Activated CD4-positive, alpha-beta T cell treated with anti-CD3 and anti-CD28 coated beads, Interleukin-2, amount 10 ng/mL, durations not matched to agents 24 days and 14 days (primary cell): Measurements from ENCODE around the gene MBTD1. TPM values are rescaled to one million over a fixed set of nuclear protein-coding genes. Genes with fewer than 3 reads are reported as not detected.
"Not testable (repeated sequence)": the region's sequence is repeated elsewhere in the genome, so short reads cannot be mapped to it uniquely, and the experiment has no call there.

ENCODE experiments used
- DNase-seq: peaks from one replicate; pipeline ENCODE4 v3.0.0; 2022
- H3K27ac Mint-ChIP-seq: one replicate; pipeline ENCODE4 v1.8.0; 2022; ENCODE audit warnings: mild to moderate bottlenecking, mixed read lengths
- H3K27me3 Mint-ChIP-seq: one replicate; pipeline ENCODE4 v1.8.0; 2022; ENCODE audit warnings: mixed read lengths
- H3K36me3 Mint-ChIP-seq: one replicate; pipeline ENCODE4 v1.8.0; 2022; ENCODE audit warnings: low read depth, mild to moderate bottlenecking, mixed read lengths
- H3K4me1 Mint-ChIP-seq: one replicate; pipeline ENCODE4 v1.8.0; 2021; ENCODE audit warnings: mixed read lengths
- H3K4me3 Mint-ChIP-seq: one replicate; pipeline ENCODE4 v1.8.0; 2022; ENCODE audit warnings: mild to moderate bottlenecking, moderate library complexity, mixed read lengths
- H3K9me3 Mint-ChIP-seq: one replicate; pipeline ENCODE4 v1.8.0; 2021; ENCODE audit warnings: mixed read lengths
- intact Hi-C: fragments of 100-400 bp; cut with micrococcal nuclease; formaldehyde crosslinking; loops from one replicate; pipeline ENCODE4 v1.15.1; 2023
- total RNA-seq: library from RNA; stranded (reverse); gene quantifications from 2 replicates; pipeline ENCODE4 v1.2.3, GENCODE V29; 2022

The MBTD1 gene
- total RNA-seq, 1 donor from 2014 or later, result 13.1 TPM

GRCh38 chr17:51189628-51190027 is 70.2 kb downstream of the MBTD1 start:
- Mint-ChIP-seq H3K9me3 (no peaks in the 10 kb centered on the region), H3K27ac (peak overlapping the region; percentile 34), H3K4me3 (no peak overlapping the region), H3K27me3 (no peaks in the 10 kb centered on the region), H3K4me1 (peaks cover 5% of the 10 kb centered on the region), H3K36me3 (peaks cover 41% of the 10 kb centered on the region)
- intact Hi-C loops, result no loop called here
- peak; percentile 47 for DNase-seq

- Mint-ChIP-seq H3K4me3 (no peak overlapping the region), H3K27ac (no peak overlapping the region), H3K27me3 (no peaks in the 10 kb centered on the region), H3K9me3 (no peaks in the 10 kb centered on the region), H3K36me3 (peaks cover 44% of the 10 kb centered on the region), H3K4me1 (peaks cover 8% of the 10 kb centered on the region)
- intact Hi-C loops, result no loop called here
- DNase-seq, result no peak
These were observed 70.7 kb downstream of the MBTD1 start for GRCh38 chr17:51189162-51189561.

DNA sequence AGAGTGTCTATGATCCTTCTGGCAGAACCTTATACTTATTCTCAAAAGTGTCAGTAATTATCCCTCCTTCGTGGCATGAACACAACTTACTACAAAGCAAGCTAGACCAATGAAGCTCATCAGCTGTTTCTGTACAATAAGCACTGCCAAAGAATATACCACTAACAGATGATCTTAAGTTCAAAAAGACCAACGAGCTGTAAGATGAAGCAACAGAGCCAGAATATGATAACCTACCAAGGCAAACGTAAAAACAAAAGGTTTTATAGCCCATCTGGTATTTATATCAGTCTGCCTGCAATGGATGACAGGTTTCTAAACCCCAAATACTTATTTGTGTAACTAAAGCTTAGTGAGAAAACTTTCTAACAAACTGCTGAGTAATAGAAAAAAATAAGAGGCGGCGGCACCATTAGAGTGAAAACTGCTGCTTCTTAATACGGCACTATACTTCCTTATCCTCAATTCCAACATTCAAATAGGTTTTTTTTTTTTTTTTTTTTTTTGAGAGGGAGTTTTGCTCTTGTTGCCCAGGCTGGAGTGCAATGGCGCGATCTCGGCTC is 71.5 kb downstream of the MBTD1 start:
- intact Hi-C loops, result no loop called here
- H3K27me3 Mint-ChIP-seq, result no peaks in the 10 kb centered on the region
- no peak for DNase-seq
- no peak overlapping the region for H3K27ac Mint-ChIP-seq
- H3K36me3 Mint-ChIP-seq, result peaks cover 41% of the 10 kb centered on the region
- H3K4me1 Mint-ChIP-seq, result peaks cover 8% of the 10 kb centered on the region
- H3K9me3 Mint-ChIP-seq, result no peaks in the 10 kb centered on the region
- no peak overlapping the region for H3K4me3 Mint-ChIP-seq

- peaks cover 34% of the 10 kb centered on the region for H3K36me3 Mint-ChIP-seq
- no peaks in the 10 kb centered on the region for H3K9me3 Mint-ChIP-seq
- H3K27ac Mint-ChIP-seq, result no peak overlapping the region
- H3K4me3 Mint-ChIP-seq, result no peak overlapping the region
- peaks cover 8% of the 10 kb centered on the region for H3K4me1 Mint-ChIP-seq
- H3K27me3 Mint-ChIP-seq, result no peaks in the 10 kb centered on the region
- peak; percentile 49 for DNase-seq
- intact Hi-C loops, result no loop called here
These were observed 74.0 kb downstream of the MBTD1 start for GRCh38 chr17:51185763-51186332.

- peaks cover 32% of the 10 kb centered on the region for H3K36me3 Mint-ChIP-seq
- intact Hi-C loops, result no loop called here
- peaks cover 3% of the 10 kb centered on the region for H3K4me1 Mint-ChIP-seq
- no peaks in the 10 kb centered on the region for H3K27me3 Mint-ChIP-seq
- no peak for DNase-seq
- no peak overlapping the region for H3K4me3 Mint-ChIP-seq
- H3K9me3 Mint-ChIP-seq, result no peaks in the 10 kb centered on the region
- H3K27ac Mint-ChIP-seq, result no peak overlapping the region
These were observed 75.7 kb downstream of the MBTD1 start for GRCh38 chr17:51184124-51184523.

GRCh38 chr17:51180486-51180885 is 79.4 kb downstream of the MBTD1 start:
- peak overlapping the region; percentile 4 for H3K27ac Mint-ChIP-seq
- H3K27me3 Mint-ChIP-seq, result no peaks in the 10 kb centered on the region
- peaks cover 3% of the 10 kb centered on the region for H3K4me1 Mint-ChIP-seq
- H3K36me3 Mint-ChIP-seq, result peaks cover 24% of the 10 kb centered on the region
- no peaks in the 10 kb centered on the region for H3K9me3 Mint-ChIP-seq
- intact Hi-C loops, result no loop called here
- no peak for DNase-seq
- H3K4me3 Mint-ChIP-seq, result no peak overlapping the region

DNA sequence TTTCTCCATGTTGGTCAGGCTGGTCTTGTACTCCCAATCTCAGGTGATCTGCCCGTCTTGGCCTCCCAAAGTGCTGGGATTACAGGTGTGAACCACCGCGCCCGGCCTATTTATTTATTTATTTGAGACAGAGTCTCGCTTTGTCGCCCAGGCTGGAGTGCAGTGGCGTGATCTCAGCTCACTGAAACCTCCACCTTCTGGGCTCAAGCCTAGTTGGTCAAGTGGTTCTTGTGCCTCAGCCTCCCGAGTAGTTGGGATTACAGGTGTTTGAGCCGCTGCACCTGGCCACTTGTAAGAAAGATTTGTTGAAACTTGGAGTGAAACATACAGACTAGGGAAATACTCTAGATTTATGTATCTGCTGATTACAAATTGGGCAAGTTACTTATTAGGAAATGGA is 87.8 kb downstream of the MBTD1 start:
- H3K27me3 Mint-ChIP-seq, H3K4me3 Mint-ChIP-seq, intact Hi-C loops, DNase-seq, H3K27ac Mint-ChIP-seq, H3K9me3 Mint-ChIP-seq: not testable (repeated sequence)
- Mint-ChIP-seq H3K36me3 (peaks cover 57% of the 10 kb centered on the region), H3K4me1 (peaks cover 17% of the 10 kb centered on the region)

DNA sequence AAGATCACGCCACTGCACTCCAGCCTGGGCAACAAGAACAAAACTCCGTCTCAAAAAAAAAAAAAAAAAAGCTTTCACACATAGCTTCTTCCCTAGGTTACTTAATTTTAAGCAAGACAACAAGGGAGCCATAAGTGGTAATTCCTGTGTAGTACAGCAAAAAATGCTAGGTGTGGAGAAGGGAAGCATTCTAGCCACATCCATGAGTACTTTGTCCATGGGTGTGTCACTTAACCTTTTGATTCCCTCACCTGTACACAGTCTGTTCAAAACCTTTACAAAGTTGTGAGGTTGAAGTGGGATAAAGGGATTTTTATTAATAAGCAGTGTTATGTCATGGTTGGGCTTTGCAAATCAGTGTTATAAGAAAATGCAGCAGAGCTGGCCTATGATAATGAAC is 89.1 kb downstream of the MBTD1 start:
- peak overlapping the region; percentile 41 for H3K27ac Mint-ChIP-seq
- peaks cover 60% of the 10 kb centered on the region for H3K36me3 Mint-ChIP-seq
- peaks cover 21% of the 10 kb centered on the region for H3K4me1 Mint-ChIP-seq
- intact Hi-C loops, result no loop called here
- H3K4me3 Mint-ChIP-seq, result no peak overlapping the region
- no peak for DNase-seq
- no peaks in the 10 kb centered on the region for H3K27me3 Mint-ChIP-seq
- H3K9me3 Mint-ChIP-seq, result no peaks in the 10 kb centered on the region

DNA sequence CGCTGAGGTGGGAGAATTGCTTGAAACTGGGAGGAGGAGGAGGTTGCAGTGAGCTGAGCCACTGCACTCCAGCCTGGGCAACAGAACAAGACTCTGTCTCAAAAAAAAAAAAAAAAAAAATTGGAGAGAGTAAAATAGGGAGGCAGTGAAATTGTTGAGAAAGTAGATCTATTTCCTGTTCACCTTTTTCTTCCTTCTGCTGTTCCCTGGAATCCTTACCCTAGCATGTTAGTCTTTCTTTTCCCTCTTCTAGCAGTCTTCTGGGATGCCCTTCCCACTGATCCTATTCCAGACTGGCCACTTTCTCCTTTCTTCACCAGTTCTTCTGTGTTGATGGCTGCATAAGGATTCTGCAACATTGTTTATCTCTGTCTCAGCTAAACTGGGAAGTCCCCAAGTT is 90.5 kb downstream of the MBTD1 start:
- H3K9me3 Mint-ChIP-seq, result no peaks in the 10 kb centered on the region
- intact Hi-C loops, result loop anchor here (5.0 kb wide), 1 partner anchor 462 kb away; the partner anchor contains the start of gene ANKRD40
- H3K4me3 Mint-ChIP-seq, result peak overlapping the region; percentile 62
- peak overlapping the region; percentile 49 for H3K27ac Mint-ChIP-seq
- no peak for DNase-seq
- H3K27me3 Mint-ChIP-seq, result no peaks in the 10 kb centered on the region
- H3K36me3 Mint-ChIP-seq, result peaks cover 65% of the 10 kb centered on the region
- peaks cover 27% of the 10 kb centered on the region for H3K4me1 Mint-ChIP-seq

- peaks cover 66% of the 10 kb centered on the region for H3K36me3 Mint-ChIP-seq
- peaks cover 30% of the 10 kb centered on the region for H3K4me1 Mint-ChIP-seq
- peak overlapping the region; percentile 88 for H3K4me3 Mint-ChIP-seq
- DNase-seq, result peak; percentile 92
- H3K27ac Mint-ChIP-seq, result peak overlapping the region; percentile 92
- intact Hi-C loops, result loop anchor here (1.0 to 5.0 kb wide), 5 partner anchors 14 to 460 kb away; partner anchors contain the start of genes ANKRD40, MBTD1, NME1 and TOB1
- no peaks in the 10 kb centered on the region for H3K9me3 Mint-ChIP-seq
- no peaks in the 10 kb centered on the region for H3K27me3 Mint-ChIP-seq
These were observed 92.6 kb downstream of the MBTD1 start for GRCh38 chr17:51166987-51167931.

GRCh38 chr17:51166198-51166986 is 93.5 kb downstream of the MBTD1 start, which contains the start of gene NME2:
NME2 (plus strand) TSS chr17:51166411; CDS start chr17:51166831, 420 bp downstream.
- intact Hi-C loops, result loop anchor here (1.0 to 5.0 kb wide), 4 partner anchors 13 to 459 kb away; partner anchors contain the start of genes ANKRD40, MBTD1, NME1 and TOB1
- Mint-ChIP-seq H3K36me3 (peaks cover 69% of the 10 kb centered on the region), H3K27ac (peak within 1 kb of the TSS; percentile 97), H3K9me3 (no peaks in the 10 kb centered on the region), H3K4me3 (peak within 1 kb of the TSS; percentile 88), H3K27me3 (no peaks in the 10 kb centered on the region), H3K4me1 (peaks cover 30% of the 10 kb centered on the region)
- DNase-seq, result peak; percentile 94

DNA sequence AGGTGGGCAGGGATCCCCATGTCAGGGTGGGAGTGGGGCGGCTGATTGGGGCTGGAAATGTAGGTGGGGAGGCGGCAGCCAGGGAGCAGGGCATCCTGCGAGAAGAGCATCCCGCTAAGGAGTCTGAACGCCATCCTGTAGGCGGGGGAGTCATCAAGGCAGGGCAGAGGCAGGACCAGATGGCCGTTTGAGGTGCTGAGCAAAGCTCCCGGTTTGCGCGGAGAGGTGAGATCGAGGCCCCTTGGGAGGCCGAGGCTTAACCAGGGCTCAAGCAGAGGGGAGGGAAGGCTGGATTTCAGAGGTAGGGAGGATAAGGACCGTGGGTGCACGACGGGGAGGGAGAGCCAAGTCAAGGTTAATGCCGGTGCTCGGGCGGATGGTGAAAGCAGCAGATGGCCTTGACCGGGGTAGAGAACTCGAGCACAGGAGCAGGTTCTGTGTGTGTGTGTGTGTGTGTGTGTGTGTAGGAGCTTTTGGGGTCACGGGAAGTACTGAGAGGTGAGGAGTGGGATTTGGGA is 94.1 kb downstream of the MBTD1 start:
- H3K4me1 Mint-ChIP-seq, result peaks cover 28% of the 10 kb centered on the region
- DNase-seq, result no peak
- no peaks in the 10 kb centered on the region for H3K9me3 Mint-ChIP-seq
- no peaks in the 10 kb centered on the region for H3K27me3 Mint-ChIP-seq
- intact Hi-C loops, result loop anchor here (1.0 to 5.0 kb wide), 5 partner anchors 12 to 458 kb away; partner anchors contain the start of genes ANKRD40, MBTD1, NME1 and TOB1
- peak overlapping the region; percentile 97 for H3K27ac Mint-ChIP-seq
- H3K36me3 Mint-ChIP-seq, result peaks cover 69% of the 10 kb centered on the region
- H3K4me3 Mint-ChIP-seq, result peak overlapping the region; percentile 88
